ENCODE data around the gene ISOC2.

Gene ISOC2

GRCh38 chr19:55468054-55468393 is 6.6 kb upstream of the ISOC2 start:
- H2AFZ ChIP-seq (ENCODE audit: low read length), result no peak overlapping the region
- no peaks in the 10 kb centered on the region for H3K4me1 ChIP-seq (ENCODE audit: insufficient read depth, low read length, severe bottlenecking)
- no peaks in the 10 kb centered on the region for H3K9me3 ChIP-seq (ENCODE audit: low read length)
- H3K79me2 ChIP-seq (ENCODE audit: insufficient read depth, low read length), result no peaks in the 10 kb centered on the region
- no peak overlapping the region for H3K4me3 ChIP-seq (ENCODE audit: low read depth, low read length, poor library complexity, severe bottlenecking)
- H3K27me3 ChIP-seq (ENCODE audit: insufficient read depth, low read length), result no peaks in the 10 kb centered on the region
- H3K27ac ChIP-seq (ENCODE audit: low read depth, low read length, poor library complexity, severe bottlenecking), result no peak overlapping the region
- H3K4me2 ChIP-seq (ENCODE audit: low read length), result no peak overlapping the region
- H4K20me1 ChIP-seq (ENCODE audit: insufficient read depth, low read length), result no peaks in the 10 kb centered on the region
- H3F3A ChIP-seq (ENCODE audit: insufficient read depth, low read length), result no peaks in the 10 kb centered on the region
- no peak overlapping the region for H3K9ac ChIP-seq (ENCODE audit: low read length)
- TF ChIP-seq EZH2 (IDR thresholded peaks at IDR 0.05; ENCODE audit: borderline replicate concordance, low read length) (no peak), CTCF (IDR thresholded peaks at IDR 0.05; ENCODE audit: low read length) (peak; percentile 19; the same call in 1 of the 2 replicates)
- no peaks in the 10 kb centered on the region for H3K9me2 ChIP-seq (ENCODE audit: low read depth, low read length)
- no peaks in the 10 kb centered on the region for H3K36me3 ChIP-seq (ENCODE audit: insufficient read depth, low read length)

- no peak overlapping the region for H2AFZ ChIP-seq (ENCODE audit: low read length)
- H3K36me3 ChIP-seq (ENCODE audit: insufficient read depth, low read length), result no peaks in the 10 kb centered on the region
- no peaks in the 10 kb centered on the region for H4K20me1 ChIP-seq (ENCODE audit: insufficient read depth, low read length)
- no peaks in the 10 kb centered on the region for H3K27me3 ChIP-seq (ENCODE audit: insufficient read depth, low read length)
- H3K27ac ChIP-seq (ENCODE audit: low read depth, low read length, poor library complexity, severe bottlenecking), result no peak overlapping the region
- no peaks in the 10 kb centered on the region for H3F3A ChIP-seq (ENCODE audit: insufficient read depth, low read length)
- H3K9me2 ChIP-seq (ENCODE audit: low read depth, low read length), result no peaks in the 10 kb centered on the region
- no peak overlapping the region for H3K4me3 ChIP-seq (ENCODE audit: low read depth, low read length, poor library complexity, severe bottlenecking)
- H3K9ac ChIP-seq (ENCODE audit: low read length), result no peak overlapping the region
- TF ChIP-seq EZH2 (IDR thresholded peaks at IDR 0.05; ENCODE audit: borderline replicate concordance, low read length) (no peak), CTCF (IDR thresholded peaks at IDR 0.05; ENCODE audit: low read length) (peak; percentile 95)
- H3K9me3 ChIP-seq (ENCODE audit: low read length), result no peaks in the 10 kb centered on the region
- H3K79me2 ChIP-seq (ENCODE audit: insufficient read depth, low read length), result no peaks in the 10 kb centered on the region
- peaks cover under 1% of the 10 kb centered on the region for H3K4me1 ChIP-seq (ENCODE audit: insufficient read depth, low read length, severe bottlenecking)
- no peak overlapping the region for H3K4me2 ChIP-seq (ENCODE audit: low read length)
Measured at GRCh38 chr19:55467236-55468053, 6.0 kb upstream of the ISOC2 start.

- H3K4me2 ChIP-seq (ENCODE audit: low read length), result no peak overlapping the region
- no peak overlapping the region for H3K4me3 ChIP-seq (ENCODE audit: low read depth, low read length, poor library complexity, severe bottlenecking)
- H4K20me1 ChIP-seq (ENCODE audit: insufficient read depth, low read length), result no peaks in the 10 kb centered on the region
- H2AFZ ChIP-seq (ENCODE audit: low read length), result no peak overlapping the region
- H3K4me1 ChIP-seq (ENCODE audit: insufficient read depth, low read length, severe bottlenecking), result peaks cover 5% of the 10 kb centered on the region
- no peaks in the 10 kb centered on the region for H3F3A ChIP-seq (ENCODE audit: insufficient read depth, low read length)
- no peaks in the 10 kb centered on the region for H3K79me2 ChIP-seq (ENCODE audit: insufficient read depth, low read length)
- no peaks in the 10 kb centered on the region for H3K27me3 ChIP-seq (ENCODE audit: insufficient read depth, low read length)
- H3K9me3 ChIP-seq (ENCODE audit: low read length), result no peaks in the 10 kb centered on the region
- no peak overlapping the region for H3K9ac ChIP-seq (ENCODE audit: low read length)
- TF ChIP-seq EZH2 (IDR thresholded peaks at IDR 0.05; ENCODE audit: borderline replicate concordance, low read length) (no peak), CTCF (IDR thresholded peaks at IDR 0.05; ENCODE audit: low read length) (no peak)
- H3K36me3 ChIP-seq (ENCODE audit: insufficient read depth, low read length), result no peaks in the 10 kb centered on the region
- no peak overlapping the region for H3K27ac ChIP-seq (ENCODE audit: low read depth, low read length, poor library complexity, severe bottlenecking)
- no peaks in the 10 kb centered on the region for H3K9me2 ChIP-seq (ENCODE audit: low read depth, low read length)
Measured at GRCh38 chr19:55466241-55466614, 4.8 kb upstream of the ISOC2 start.

Measured in OCI-LY1 (cell line).